Omental fat pad (tissue), 4 donors: ENCODE data around the gene KIRREL3. TPM values are rescaled to one million over a fixed set of nuclear protein-coding genes. Genes with fewer than 3 reads are reported as not detected.

Experiments
- ATAC-seq: fragments of 150-250 bp; one replicate; pipeline ENCODE4 v1.9.1; 2016; ENCODE audit warnings: mild to moderate bottlenecking, moderate library complexity; ENCODE audit not compliant: low FRiP score
- DNase-seq: peaks from one replicate; pipeline ENCODE4 v3.0.0-alpha.2; 2019; ENCODE audit warnings: low spot score
- total RNA-seq, 4 donors: library from RNA; depleted of rRNA; stranded (reverse); fragments of >200 nt; gene quantifications; one replicate each; pipeline ENCODE4 v1.1.0, GENCODE V29; 2016
- TF ChIP-seq, protein P1 (sequence below), 3 donors: fragments of 450-650 bp; IDR thresholded peaks; one replicate each; pipeline ENCODE4 v1.5.1; 2016 to 2017; ENCODE audit warnings: antibody characterized with exemption in 3 of 3, mild to moderate bottlenecking in 3 of 3, moderate library complexity in 2 of 3

The KIRREL3 gene
- total RNA-seq, 4 donors from 2014 or later: 0.09 to 0.60 TPM; not detected in 2

DNA sequence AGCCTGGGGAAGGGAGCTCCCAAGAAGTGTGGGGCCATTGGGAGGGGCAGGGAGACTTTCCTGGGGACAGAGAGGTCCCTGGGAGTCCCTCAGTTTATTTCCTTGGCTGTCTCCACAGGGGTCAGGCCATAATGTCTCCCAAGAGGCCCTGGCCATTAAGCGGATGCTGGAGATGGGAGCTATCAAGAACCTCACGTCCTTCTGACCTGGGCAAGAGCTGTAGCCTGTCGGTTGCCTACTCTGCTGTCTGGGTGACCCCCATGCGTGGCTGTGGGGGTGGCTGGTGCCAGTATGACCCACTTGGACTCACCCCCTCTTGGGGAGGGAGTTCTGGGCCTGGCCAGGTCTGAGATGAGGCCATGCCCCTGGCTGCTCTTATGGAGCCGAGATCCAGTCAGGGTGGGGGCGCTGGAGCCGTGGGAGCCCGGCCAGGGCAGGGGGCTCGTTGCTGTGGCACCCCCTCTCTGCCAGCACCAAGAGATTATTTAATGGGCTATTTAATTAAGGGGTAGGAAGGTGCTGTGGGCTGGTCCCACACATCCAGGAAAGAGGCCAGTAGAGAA, 586.6 kb downstream of the KIRREL3 start:
- TF ChIP-seq, protein P1, sequence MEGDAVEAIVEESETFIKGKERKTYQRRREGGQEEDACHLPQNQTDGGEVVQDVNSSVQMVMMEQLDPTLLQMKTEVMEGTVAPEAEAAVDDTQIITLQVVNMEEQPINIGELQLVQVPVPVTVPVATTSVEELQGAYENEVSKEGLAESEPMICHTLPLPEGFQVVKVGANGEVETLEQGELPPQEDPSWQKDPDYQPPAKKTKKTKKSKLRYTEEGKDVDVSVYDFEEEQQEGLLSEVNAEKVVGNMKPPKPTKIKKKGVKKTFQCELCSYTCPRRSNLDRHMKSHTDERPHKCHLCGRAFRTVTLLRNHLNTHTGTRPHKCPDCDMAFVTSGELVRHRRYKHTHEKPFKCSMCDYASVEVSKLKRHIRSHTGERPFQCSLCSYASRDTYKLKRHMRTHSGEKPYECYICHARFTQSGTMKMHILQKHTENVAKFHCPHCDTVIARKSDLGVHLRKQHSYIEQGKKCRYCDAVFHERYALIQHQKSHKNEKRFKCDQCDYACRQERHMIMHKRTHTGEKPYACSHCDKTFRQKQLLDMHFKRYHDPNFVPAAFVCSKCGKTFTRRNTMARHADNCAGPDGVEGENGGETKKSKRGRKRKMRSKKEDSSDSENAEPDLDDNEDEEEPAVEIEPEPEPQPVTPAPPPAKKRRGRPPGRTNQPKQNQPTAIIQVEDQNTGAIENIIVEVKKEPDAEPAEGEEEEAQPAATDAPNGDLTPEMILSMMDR (IDR thresholded peaks at IDR 0.05): no peak
- DNase-seq (no peak), ATAC-seq (no peak)

DNA sequence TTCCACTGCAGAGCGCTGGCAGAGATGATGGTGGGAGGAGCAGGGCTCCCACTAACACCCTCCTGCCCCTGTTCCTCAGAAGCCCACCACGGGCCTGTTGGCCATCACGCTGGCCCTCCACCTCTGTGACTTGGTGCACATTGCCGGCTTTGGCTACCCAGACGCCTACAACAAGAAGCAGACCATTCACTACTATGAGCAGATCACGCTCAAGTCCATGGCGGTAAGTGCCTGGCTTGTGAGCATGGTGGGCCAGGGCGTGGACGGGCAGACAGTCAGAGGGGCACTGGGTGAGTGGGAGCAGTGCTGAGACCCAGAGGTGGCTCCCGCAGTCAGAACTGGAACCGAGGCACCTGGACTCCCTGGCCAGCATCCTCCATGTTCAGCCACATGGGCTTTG, 587.1 kb downstream of the KIRREL3 start:
- TF ChIP-seq, protein P1 (IDR thresholded peaks at IDR 0.05): no peak
- no peak for ATAC-seq
- DNase-seq: no peak

DNA sequence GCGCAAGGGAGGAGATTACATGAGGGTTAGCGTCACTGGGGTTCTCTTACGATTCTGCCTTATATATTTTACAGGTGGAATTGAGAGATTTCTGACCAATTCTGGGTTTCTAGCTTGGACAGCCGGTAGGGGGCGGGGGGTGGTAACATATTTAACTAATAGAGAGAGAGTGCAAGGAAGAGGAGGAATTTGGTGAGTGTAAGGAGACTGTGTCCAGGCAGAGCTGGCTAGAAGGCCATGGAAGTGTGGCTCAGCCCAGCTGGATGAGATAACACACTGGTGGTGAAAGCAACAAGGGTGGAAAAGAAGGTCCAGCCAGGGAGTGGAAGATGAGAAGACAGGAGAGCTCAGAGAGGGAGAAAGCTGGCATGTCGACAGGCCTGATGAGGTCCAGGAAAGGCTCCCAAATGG, 588.6 kb downstream of the KIRREL3 start:
- DNase-seq (no peak), ATAC-seq (no peak)
- TF ChIP-seq, protein P1 (IDR thresholded peaks at IDR 0.05): no peak

DNA sequence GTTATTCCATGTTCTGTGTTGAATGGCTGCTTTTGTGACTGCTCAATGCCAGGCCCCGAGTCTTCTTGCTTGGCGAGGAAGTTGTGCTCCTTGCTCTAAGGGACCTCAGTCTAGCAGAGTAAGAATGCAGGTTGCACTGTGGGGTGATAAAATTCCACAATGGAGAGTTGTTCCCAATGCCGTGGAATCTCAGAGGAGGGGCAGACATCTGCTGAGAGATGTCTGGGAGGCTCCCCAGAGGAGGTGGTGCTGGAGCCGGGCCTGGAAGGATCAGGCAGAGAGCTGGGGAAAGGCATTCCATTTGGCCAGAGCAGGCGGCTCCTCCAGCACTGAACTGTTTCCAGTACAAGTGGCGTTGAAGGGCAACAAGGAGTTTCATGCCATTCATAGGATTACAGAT, 589.9 kb downstream of the KIRREL3 start:
- TF ChIP-seq, protein P1 (IDR thresholded peaks at IDR 0.05): no peak
- DNase-seq: no peak
- ATAC-seq: no peak

DNA sequence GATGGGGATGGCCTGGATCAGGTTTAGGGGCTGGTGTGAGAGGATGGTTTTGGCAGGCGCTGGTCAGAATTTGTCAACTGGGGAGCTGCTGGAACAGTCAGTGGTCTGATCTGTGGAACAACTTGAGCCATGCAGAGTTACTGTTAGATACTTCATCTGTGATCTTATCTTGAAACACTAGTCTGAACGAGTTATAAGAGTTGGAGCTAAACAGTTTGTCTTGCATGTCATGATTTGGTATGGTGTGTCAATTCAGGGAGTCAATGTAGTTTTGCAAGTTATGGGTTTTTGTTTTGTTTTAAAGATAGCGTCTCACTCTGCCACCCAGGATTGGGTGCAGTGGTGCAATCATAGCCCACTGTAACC, 591.0 kb downstream of the KIRREL3 start:
- DNase-seq (no peak), ATAC-seq (no peak)
- TF ChIP-seq, protein P1 (IDR thresholded peaks at IDR 0.05): no peak

DNA sequence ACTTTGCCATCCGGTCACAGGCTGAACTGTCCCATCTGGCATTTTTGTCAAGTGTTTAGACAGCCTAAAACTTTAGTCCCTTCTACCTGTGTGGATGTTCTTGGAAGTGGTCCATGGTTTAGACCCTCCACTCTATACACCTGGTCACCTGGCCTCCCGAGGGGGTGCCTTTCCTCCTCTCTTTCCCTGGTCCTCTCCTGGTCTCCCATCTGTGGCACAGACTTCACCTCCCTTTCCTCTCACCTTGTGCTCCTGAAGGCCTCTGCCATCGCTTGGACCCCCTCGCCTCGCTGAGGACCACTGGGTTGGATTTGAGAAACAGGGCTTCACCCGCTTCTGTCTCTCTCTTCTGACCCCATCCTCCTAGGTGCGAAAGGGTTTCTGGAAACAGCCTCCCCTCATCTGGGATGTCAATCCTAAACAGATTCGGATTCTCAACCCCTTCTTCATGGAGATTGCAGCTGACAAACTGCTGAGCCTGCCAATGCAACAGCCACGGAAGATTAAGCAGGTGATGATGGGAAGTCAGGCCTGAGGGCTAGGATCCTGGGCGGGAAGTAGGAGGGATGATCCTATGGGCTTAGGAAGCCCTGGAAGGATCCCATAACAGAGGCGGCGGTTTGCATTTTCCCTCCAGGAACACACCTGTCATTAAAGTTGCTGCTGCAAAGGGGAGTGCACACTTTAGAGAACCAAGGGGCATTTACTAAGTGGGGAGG, 591.5 kb downstream of the KIRREL3 start:
- TF ChIP-seq, protein P1 (IDR thresholded peaks at IDR 0.05): no peak
- DNase-seq (no peak), ATAC-seq (no peak)

DNA sequence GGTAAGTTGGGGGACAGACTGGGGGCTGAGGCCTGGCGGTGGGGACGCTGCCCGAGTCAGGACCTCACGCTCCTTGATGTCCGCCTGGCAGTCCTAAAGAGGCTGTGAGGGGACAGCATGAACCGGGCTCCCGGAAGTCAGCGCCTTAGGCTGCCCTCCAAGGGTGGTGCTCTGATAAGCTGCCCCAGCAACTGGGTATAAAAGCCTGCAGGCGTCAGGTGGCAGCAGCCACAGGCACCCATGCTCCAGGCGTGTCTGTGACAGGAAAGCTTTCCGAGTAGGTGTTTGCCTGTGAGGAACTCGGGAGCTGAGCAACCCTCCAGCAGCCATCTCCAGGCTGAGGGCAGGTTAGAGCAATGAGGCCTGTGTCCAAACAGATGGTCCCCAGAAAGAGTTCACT, 592.1 kb downstream of the KIRREL3 start:
- TF ChIP-seq, protein P1 (IDR thresholded peaks at IDR 0.05): no peak
- ATAC-seq (no peak), DNase-seq (no peak)
